ENCODE results near the gene NNMT.
A peak's percentile ranks its signal among the peaks of the same experiment; 100 is the strongest.
"Not testable (repeated sequence)": the region's sequence is repeated elsewhere in the genome, so short reads cannot be mapped to it uniquely, and the experiment has no call there.

The NNMT gene

GRCh38 chr11:114310095-114310494, 13.9 kb downstream of the NNMT start:
- no peak for DNase-seq (ENCODE audit: low spot score)

GRCh38 chr11:114311946-114312345, 15.7 kb downstream of the NNMT start:
- DNase-seq (ENCODE audit: low spot score): no peak

- no peak for DNase-seq (ENCODE audit: low spot score)
Observed at GRCh38 chr11:114314096-114314495, 17.9 kb downstream of the NNMT start.

GRCh38 chr11:114315749-114316368, 19.7 kb downstream of the NNMT start:
- no peak for DNase-seq (ENCODE audit: low spot score)

GRCh38 chr11:114316980-114317786, 21.0 kb downstream of the NNMT start:
- no peak for DNase-seq (ENCODE audit: low spot score)

- peak; percentile 18 for DNase-seq (ENCODE audit: low spot score)
Observed at GRCh38 chr11:114317787-114318137, 21.6 kb downstream of the NNMT start.

GRCh38 chr11:114318361-114318760, 22.2 kb downstream of the NNMT start:
- no peak for DNase-seq (ENCODE audit: low spot score)

GRCh38 chr11:114319716-114320328, 23.6 kb downstream of the NNMT start:
- no peak for DNase-seq (ENCODE audit: low spot score)

GRCh38 chr11:114321621-114322257, 25.5 kb downstream of the NNMT start:
- DNase-seq (ENCODE audit: low spot score): no peak

GRCh38 chr11:114322934-114323333, 26.7 kb downstream of the NNMT start:
- DNase-seq (ENCODE audit: low spot score): no peak

- DNase-seq (ENCODE audit: low spot score): no peak
Observed at GRCh38 chr11:114326151-114326550, 30.0 kb downstream of the NNMT start.

- no peak for DNase-seq (ENCODE audit: low spot score)
Observed at GRCh38 chr11:114326776-114327175, 30.6 kb downstream of the NNMT start.

- no peak for DNase-seq (ENCODE audit: low spot score)
Observed at GRCh38 chr11:114330373-114330772, 34.2 kb downstream of the NNMT start.

- DNase-seq (ENCODE audit: low spot score): peak; percentile 86
Observed at GRCh38 chr11:114340311-114341131, 44.3 kb downstream of the NNMT start.

- DNase-seq (ENCODE audit: low spot score): not testable (repeated sequence)
Observed at GRCh38 chr11:114341667-114342066, 45.5 kb downstream of the NNMT start.

- DNase-seq (ENCODE audit: low spot score): no peak
Observed at GRCh38 chr11:114342476-114342875, 46.3 kb downstream of the NNMT start.

GRCh38 chr11:114343020-114343419, 46.8 kb downstream of the NNMT start:
- no peak for DNase-seq (ENCODE audit: low spot score)

GRCh38 chr11:114343493-114343892, 47.3 kb downstream of the NNMT start:
- DNase-seq (ENCODE audit: low spot score): no peak

GRCh38 chr11:114344494-114344893, 48.3 kb downstream of the NNMT start:
- DNase-seq (ENCODE audit: low spot score): no peak

- DNase-seq (ENCODE audit: low spot score): no peak
Observed at GRCh38 chr11:114345575-114346222, 49.5 kb downstream of the NNMT start.

GRCh38 chr11:114346709-114347141, 50.5 kb downstream of the NNMT start:
- no peak for DNase-seq (ENCODE audit: low spot score)

Data from Ammon's horn (tissue), 1 donor.